Measurements from ENCODE around the gene CHCHD3. TPM values are rescaled to one million over a fixed set of nuclear protein-coding genes. Genes with fewer than 3 reads are reported as not detected.

The CHCHD3 gene
- polyA plus RNA-seq, 1 donor (not counting 4 experiments of a cell fraction or from before 2014, with no cell fraction given), result 59.2 TPM

DNA sequence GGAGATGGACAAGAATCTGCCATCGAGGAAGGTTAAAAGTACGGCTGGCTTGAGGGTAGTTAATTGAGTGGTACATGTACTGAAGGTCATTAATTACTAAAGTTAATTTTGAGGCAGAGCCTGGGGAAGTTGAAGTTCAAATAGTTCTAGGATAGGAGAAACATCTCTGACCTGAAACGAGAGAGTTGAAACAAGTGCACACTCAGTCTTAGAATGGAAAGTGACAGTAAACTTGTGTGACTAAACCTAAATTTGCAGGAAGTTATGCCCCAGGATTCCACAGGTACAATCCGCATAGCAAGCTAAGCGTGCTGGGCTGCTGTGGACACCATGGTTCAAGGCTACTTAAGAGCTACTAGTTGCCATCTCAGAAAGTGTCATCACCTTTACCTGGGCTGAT is 209.9 kb downstream of the CHCHD3 start:
- no peaks in the 10 kb centered on the region for H3K36me3 ChIP-seq (ENCODE audit: control insufficient read depth in 2 of 2, extremely low read depth in 1 of 2, insufficient read depth in 2 of 2, low read length in 2 of 2)
- no peak overlapping the region for H3K27ac ChIP-seq (ENCODE audit: control insufficient read depth, insufficient read depth, low read length)
- H3K4me1 ChIP-seq (ENCODE audit: control insufficient read depth, extremely low read depth, insufficient read depth, low read length), result no peaks in the 10 kb centered on the region
- H3K79me2 ChIP-seq (ENCODE audit: control insufficient read depth, insufficient read depth, low read length), result no peaks in the 10 kb centered on the region
- no peak for FAIRE-seq
- no peak overlapping the region for H3K4me3 ChIP-seq (ENCODE audit: control insufficient read depth in 2 of 3, extremely low read depth in 1 of 3, insufficient read depth in 2 of 3, low read depth in 1 of 3, low read length in 3 of 3)
- H3K4me2 ChIP-seq (ENCODE audit: control insufficient read depth, extremely low read depth, insufficient read depth, low read depth, low read length), result no peak overlapping the region
- H3K9me3 ChIP-seq (ENCODE audit: control insufficient read depth, low read depth, low read length), result no peaks in the 10 kb centered on the region
- no peak for DNase-seq (ENCODE audit: low read depth, low spot score)
- no peak for TF ChIP-seq EZH2 (IDR thresholded peaks at IDR 0.05; ENCODE audit: low read length)
- TF ChIP-seq, protein P1, sequence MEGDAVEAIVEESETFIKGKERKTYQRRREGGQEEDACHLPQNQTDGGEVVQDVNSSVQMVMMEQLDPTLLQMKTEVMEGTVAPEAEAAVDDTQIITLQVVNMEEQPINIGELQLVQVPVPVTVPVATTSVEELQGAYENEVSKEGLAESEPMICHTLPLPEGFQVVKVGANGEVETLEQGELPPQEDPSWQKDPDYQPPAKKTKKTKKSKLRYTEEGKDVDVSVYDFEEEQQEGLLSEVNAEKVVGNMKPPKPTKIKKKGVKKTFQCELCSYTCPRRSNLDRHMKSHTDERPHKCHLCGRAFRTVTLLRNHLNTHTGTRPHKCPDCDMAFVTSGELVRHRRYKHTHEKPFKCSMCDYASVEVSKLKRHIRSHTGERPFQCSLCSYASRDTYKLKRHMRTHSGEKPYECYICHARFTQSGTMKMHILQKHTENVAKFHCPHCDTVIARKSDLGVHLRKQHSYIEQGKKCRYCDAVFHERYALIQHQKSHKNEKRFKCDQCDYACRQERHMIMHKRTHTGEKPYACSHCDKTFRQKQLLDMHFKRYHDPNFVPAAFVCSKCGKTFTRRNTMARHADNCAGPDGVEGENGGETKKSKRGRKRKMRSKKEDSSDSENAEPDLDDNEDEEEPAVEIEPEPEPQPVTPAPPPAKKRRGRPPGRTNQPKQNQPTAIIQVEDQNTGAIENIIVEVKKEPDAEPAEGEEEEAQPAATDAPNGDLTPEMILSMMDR (optimal IDR thresholded peaks at IDR 0.05 in 1 of 3, IDR thresholded peaks at IDR 0.05 in 1 of 3, conservative IDR thresholded peaks at IDR 0.05 in 1 of 3; ENCODE audit: extremely low read depth in 1 of 3, insufficient read depth in 2 of 3, low read length in 3 of 3), result no peak
- no peaks in the 10 kb centered on the region for H3K9me1 ChIP-seq (ENCODE audit: control insufficient read depth, extremely low read depth, insufficient read depth, low read length)
- dilution Hi-C loops (cut with MboI; ENCODE audit: extremely low pct_ligation_motif_present, low sequenced_read_pairs), result no loop called here
- H4K20me1 ChIP-seq (ENCODE audit: control insufficient read depth, extremely low read depth, insufficient read depth, low read length), result no peaks in the 10 kb centered on the region
- no peaks in the 10 kb centered on the region for H3K27me3 ChIP-seq (ENCODE audit: control insufficient read depth, extremely low read depth, insufficient read depth, low read length)
- H2AFZ ChIP-seq (ENCODE audit: control insufficient read depth, low read length), result no peak overlapping the region
- no peak overlapping the region for H3K9ac ChIP-seq (ENCODE audit: control insufficient read depth, extremely low read depth, insufficient read depth, low read length)

DNA sequence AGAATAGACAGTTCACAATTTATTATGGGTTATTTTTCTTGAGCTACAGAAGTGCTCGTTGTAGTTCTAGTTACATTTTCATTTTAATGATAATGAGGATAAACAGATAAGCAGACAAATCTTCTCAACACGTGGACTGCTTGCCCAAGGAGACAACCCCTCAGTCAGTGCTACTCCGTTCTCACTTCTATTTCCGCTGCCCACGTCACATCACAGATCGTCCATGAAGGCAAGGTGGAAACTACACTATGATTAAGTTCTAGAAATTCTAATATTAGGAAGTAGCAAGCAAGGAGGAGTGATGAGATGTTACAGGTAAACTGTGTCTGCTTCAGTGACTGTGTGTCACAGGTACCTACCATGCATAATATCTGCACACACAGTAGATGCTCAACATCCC is 210.5 kb downstream of the CHCHD3 start:
- Histone ChIP-seq H2AFZ (ENCODE audit: control insufficient read depth, low read length) (no peak overlapping the region), H3K36me3 (ENCODE audit: control insufficient read depth in 2 of 2, extremely low read depth in 1 of 2, insufficient read depth in 2 of 2, low read length in 2 of 2) (no peaks in the 10 kb centered on the region), H3K27me3 (ENCODE audit: control insufficient read depth, extremely low read depth, insufficient read depth, low read length) (no peaks in the 10 kb centered on the region), H3K27ac (ENCODE audit: control insufficient read depth, insufficient read depth, low read length) (no peak overlapping the region), H3K4me3 (ENCODE audit: control insufficient read depth in 2 of 3, extremely low read depth in 1 of 3, insufficient read depth in 2 of 3, low read depth in 1 of 3, low read length in 3 of 3) (no peak overlapping the region), H3K9ac (ENCODE audit: control insufficient read depth, extremely low read depth, insufficient read depth, low read length) (no peak overlapping the region), H3K79me2 (ENCODE audit: control insufficient read depth, insufficient read depth, low read length) (no peaks in the 10 kb centered on the region), H3K9me3 (ENCODE audit: control insufficient read depth, low read depth, low read length) (no peaks in the 10 kb centered on the region), H3K9me1 (ENCODE audit: control insufficient read depth, extremely low read depth, insufficient read depth, low read length) (no peaks in the 10 kb centered on the region), H3K4me2 (ENCODE audit: control insufficient read depth, extremely low read depth, insufficient read depth, low read depth, low read length) (no peak overlapping the region), H4K20me1 (ENCODE audit: control insufficient read depth, extremely low read depth, insufficient read depth, low read length) (no peaks in the 10 kb centered on the region), H3K4me1 (ENCODE audit: control insufficient read depth, extremely low read depth, insufficient read depth, low read length) (no peaks in the 10 kb centered on the region)
- FAIRE-seq, result no peak
- TF ChIP-seq, protein P1 (optimal IDR thresholded peaks at IDR 0.05 in 1 of 3, IDR thresholded peaks at IDR 0.05 in 1 of 3, conservative IDR thresholded peaks at IDR 0.05 in 1 of 3; ENCODE audit: extremely low read depth in 1 of 3, insufficient read depth in 2 of 3, low read length in 3 of 3), result no peak
- no peak for TF ChIP-seq EZH2 (IDR thresholded peaks at IDR 0.05; ENCODE audit: low read length)
- no peak for DNase-seq (ENCODE audit: low read depth, low spot score)
- dilution Hi-C loops (cut with MboI; ENCODE audit: extremely low pct_ligation_motif_present, low sequenced_read_pairs), result no loop called here
